ENCODE results near the gene TBC1D3I.
"Not testable (repeated sequence)": the region's sequence is repeated elsewhere in the genome, so short reads cannot be mapped to it uniquely, and the experiment has no call there.

- TF ChIP-seq CTCF, EP300, POLR2A, POLR2AphosphoS5 (IDR thresholded peaks at IDR 0.05): not testable (repeated sequence)
Measured at GRCh38 chr17:36207383-36207782, 57.0 kb downstream of the TBC1D3I start.
